GM18873 (cell line): Measurements from ENCODE around the gene RANBP3L.

Source experiments
- ATAC-seq: cut with Tn5 transposase; IDR thresholded peaks from one replicate; pipeline ENCODE4 v1.9.1; 2021; ENCODE audit warnings: mild to moderate bottlenecking, moderate library complexity, moderate number of reproducible peaks; ENCODE audit not compliant: unreplicated experiment, low FRiP score

The RANBP3L gene

DNA sequence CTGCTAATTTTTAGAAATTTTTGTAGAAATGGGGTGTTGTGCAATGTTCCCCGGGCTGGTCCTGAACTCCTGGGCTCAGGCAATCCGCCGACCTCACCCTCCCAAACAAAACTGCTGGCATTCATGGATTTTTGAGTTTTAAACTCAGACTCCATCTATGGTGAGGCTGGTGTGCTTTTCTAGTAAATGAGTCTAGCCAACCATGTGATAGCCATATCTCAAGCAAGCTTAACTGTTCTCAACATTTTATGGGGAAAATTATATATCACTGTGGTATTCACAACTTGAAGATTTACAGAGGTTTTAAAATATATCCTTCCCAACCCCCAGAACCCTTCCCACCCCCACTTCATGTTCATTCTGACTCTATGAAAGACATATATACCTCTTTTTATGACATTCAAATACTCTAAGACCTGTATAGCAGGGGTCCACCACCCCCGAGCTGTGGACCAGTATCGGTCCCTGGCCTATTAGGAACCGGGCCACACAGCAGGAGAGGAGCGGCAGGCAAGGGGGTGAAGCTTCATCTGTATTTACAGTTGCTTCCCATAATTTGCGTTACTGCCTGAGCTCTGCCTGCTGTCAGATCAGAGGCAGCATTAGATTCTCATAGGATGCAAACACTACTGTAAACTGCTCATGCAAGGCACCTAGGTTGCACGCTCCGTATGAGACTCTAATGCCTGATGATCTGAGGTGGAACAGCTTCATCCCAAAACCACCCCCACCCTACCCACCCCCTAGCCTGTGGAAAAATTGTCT is 55.5 kb downstream of the RANBP3L start:
- no peak for ATAC-seq

DNA sequence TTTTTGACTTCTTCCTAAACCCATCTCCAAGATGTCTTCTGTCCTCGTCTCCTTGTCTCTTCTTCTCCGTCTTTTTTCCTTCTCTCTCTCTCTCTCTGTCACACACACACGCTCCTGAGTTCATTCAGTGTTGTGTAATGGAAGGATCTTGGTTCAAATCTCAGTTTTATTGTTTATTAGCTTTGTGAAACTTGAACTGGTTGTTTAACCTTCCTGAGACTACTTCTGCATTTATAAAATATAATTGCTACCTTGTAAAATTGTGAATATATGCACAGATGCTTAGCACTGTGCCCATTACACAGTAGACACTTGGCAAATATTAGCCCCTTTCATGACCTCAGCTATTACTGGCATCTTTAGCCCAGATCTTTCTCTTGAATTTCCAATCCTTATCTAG is 57.6 kb downstream of the RANBP3L start:
- no peak for ATAC-seq

DNA sequence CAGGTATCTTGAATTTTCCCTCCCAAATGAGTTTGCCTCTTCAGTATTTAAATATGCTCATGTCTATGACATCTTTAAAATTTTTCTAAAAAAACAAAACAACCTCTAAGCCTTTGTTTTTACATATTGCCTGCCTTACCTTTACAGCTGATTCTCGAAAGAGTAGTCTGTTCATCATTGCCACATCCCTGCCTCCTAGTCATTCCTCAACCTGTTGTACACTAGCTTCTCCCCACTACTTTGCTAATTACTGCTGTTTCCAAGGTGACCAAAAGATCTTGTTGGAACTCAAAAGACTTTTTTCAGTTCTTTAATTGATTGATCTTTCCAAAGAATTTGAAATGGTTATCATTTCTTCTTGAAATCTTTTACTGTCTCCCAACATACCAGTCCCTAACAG is 58.0 kb downstream of the RANBP3L start:
- ATAC-seq = no peak

DNA sequence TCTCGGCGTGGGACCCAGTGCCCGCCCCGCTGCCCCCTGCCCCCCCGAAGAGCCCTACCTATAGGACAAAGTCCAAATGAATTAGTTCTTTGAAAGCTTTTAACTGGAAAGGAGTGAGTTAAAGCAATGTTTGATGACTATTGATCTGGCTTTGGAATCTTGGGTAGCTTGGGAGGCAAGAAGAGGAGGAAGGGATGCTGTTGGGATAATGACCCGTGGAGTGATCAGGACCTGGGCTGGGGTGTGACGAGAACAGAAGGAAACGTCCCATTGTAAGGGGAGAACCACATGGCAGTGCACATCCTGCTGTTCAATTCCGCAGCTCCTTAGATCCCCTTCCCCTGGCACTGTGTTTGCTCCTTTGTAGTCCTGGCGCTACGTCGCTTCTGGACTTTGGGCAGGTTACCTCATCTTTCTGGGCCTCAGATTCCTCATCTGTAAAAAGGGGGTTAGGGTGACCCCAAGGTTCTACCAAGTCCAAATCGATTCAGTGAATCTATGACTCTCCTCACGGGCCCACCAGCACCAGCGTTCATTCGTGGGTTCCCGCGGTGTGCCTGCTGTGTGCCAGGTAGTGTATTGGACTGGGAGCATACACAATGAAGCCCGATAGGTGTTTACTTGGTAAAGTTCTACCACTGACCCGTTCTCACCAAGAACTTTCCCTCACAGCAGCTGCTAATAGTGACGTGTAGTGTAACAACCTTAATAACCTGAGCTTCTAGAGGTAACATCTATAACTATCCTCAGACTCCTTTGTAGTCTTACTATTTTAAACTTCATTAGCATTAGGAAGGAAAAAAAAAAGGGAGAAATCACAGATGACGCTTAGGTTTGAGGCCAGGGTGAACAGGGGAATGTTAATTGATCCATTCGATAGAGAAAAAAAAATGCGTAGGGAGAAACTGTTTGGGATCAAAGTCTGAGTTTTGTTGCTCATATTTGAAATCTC is 58.9 kb downstream of the RANBP3L start:
- no peak for ATAC-seq

DNA sequence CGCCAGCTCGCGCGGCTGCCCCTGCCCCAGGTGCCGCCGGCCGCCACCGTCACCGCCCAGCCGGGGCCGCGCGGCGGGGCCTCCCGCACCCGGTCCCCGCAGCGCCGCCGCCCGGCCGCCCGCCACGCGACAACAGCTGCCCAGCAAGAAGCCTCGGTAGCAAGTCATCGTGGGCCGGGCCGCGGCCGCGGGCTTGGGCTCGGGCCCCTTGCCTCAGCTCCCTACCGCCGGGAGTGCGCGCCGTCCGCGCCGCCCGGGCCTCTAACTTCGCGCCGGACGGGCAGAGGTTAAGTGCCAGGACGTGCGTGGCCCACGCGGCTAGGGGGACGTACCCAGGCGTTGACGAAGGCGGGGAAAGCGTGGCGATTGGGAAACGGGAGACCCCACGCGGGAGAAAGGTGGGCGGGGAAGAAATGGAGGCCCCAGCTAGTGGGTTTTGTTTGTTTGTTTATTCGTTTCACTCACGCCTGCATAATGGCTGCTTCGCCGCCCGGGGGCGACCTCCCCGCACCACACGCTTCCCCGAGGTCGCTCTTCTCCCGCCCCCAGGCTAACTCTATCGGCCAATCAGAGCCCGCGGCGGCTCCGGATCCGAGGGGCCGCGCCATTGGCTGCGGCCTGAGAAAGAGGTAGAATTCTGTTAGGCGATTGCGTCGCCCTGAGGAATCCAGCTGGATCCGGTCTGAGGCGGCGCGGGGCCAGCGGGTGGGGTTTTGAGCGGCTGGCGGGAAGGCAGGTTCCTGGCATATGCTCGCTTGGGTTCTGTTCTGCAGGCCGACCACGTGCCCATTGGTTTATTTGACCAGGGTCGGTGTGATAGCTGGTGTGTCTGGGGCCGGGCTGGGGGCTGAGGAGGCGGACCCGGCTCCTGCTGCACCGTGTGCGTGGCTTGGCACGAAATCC is 59.8 kb downstream of the RANBP3L start, which contains the start of gene NADK2:
Gene NADK2, minus strand, starts transcription at position 295 of the 903 bp plus-strand sequence. Its CDS starts 127 bp downstream, at position 168.
- peak; percentile 89 for ATAC-seq

DNA sequence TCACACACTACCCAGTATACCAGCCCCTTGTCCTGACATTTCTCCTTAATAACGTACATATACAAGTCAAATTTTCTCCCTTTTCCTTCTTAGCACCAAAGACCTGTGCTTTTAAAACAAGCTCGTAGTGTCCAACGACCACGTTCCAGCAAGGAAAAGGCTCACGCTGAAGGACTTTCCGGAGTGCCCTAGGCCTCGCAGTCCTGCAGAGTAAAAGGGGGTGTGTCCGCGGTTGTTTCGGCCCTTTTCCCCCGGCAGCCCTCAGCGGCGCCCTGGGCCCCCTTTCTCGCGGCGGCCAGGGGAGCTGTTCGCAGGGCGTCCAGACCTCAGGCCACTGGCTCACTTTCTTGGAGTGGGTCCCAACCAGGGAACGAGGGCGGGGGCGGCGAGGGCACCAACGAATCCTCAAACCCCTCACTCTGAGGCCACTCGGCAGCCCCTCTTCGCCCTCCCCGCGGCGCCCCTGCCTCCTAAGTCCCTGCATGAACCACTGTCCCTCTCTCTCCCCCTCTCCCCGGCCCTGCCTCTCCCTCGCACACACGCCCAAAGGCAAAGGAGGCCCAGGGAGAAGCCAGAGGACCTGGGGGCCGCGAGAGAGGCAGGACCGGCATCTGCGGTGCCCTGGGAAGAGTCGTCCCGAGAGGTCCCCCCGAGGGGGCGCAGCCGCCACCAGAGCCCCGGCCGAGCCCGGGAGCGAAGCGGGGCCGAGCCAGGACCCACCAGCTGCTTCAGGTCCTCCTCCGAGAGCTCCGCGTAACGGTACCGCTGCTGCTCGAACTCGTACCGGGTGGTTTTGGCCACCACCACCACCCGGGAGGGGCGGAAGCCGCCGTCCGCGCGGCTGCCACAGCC is 60.7 kb downstream of the RANBP3L start:
- peak; percentile 18 for ATAC-seq

DNA sequence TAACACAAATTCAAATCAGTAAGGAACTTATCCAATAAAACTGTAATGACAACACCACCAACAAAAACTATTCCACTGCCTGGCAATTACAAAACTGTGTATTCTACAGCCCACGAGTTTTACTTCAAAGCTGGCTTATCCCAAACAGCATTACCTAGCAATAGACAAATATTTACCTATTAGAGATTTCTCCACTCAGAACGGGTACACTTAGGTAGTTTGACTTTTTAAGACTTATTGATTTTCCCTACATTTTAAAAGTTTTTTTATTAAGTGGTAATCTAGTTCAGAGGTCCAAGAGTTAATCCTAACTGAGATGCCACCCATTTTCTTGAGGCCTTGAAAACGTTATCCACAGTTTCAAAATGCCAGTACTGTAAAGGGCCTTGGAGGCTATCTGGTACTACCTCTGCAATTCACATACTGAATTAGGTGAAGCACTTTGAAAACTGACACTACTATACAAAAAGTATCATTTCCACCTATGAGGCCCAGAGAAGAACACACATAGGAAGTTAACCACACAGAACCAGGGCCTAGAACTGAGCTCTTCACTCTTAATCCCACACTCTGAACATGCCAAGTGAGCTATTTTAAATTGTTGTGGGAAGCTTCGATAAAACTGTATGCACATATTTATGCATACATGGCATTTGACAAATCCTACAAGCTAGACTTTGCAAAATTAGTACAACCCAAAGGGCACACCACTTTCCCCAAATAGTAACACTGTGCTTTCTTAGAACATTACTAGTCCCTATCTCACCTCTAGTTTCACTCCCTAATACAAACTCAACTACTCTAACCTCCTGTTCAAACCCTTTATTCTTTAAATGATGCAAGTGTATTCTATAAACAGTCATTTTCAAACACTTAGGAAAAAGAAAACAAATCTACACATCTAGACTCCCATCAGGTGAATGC is 62.1 kb downstream of the RANBP3L start:
- no peak for ATAC-seq

DNA sequence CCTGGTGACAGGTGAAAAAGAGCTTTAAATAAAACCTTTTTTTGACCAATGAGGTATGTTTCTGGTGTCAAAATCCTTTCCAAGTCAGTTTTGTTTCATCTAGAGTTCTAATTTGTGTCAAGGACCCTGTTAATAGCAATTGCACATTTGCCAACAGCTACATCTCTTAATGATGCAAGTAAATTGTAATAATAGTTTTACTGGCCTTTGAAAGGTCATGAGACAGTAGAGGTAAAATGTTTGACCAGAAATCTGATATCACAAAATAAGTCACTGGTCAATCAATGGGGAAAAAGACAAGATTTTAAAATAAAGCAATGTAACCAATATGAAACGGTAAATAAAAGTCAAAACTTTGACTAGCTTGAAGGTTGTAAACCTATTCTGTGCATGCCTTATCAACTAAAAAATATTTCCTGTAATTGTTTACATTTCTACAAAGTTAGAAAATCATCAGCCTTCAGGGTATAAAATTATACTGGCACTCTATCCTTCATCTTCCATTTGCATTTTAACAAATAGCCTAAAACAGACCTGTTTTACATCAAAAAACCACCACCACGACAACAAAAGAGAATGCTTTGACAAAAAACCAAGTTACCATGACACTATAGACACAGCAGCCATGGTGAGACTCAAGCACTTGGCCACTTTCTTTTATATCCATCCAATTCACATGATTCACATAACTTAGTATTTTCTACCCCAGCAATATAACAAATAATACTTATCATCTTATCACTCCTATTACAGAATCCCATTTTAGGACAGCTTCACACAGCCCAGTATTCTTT is 63.0 kb downstream of the RANBP3L start:
- ATAC-seq = no peak

DNA sequence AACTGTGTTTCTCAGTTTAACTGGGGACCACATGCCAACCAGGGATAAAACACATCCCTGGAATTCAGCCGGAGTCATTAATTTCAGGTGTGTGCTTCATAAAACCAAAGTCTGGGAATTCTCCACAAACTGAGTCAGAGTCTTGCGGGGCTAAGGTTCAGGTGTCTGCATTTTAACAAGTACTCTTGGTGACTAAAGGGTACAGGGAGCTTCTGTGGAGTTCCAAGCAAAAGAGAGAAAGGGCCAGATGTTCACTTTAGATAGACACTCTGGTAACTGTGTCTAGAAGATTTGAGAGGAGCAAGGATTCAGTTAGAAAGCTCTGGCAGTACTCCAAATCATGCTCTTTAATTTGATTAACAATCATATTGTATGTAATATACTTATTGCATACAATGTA is 64.0 kb downstream of the RANBP3L start:
- ATAC-seq = no peak

DNA sequence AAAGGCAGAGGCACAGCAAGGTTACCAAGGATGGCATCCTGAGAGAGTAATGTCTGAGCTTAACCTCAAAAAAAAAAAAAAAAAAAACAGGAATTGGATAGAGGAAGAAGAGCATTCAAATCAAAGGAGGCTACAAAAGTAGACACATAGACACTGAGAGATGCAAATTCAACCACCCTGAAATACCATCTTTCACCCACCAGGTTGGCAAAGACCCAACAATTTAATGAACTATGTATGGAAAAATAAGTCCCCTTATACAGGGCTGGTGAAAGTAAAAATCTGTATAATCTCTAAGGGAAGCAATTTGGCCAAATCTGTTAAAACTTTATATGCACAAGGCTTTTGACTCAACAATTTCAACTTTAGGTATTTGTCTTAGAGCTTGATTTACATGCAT is 64.9 kb downstream of the RANBP3L start:
- no peak for ATAC-seq

DNA sequence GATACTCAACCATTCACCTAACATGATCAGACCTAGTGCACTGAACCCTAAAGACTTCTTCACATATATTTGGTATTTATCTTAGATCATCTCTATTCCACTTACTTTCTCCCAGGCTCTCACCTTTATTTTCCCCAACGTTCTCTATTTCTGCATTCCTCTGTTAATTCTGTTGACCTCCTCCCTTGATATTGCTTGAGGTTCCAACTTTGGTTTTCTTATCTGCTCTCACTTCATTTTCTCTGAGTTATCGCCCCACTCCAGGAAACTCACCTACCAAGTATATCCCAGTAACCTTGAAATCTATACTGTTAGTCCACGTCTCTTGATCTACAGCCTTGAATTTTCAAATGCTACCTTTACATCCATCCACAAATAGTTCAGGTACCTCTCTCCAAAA is 69.2 kb downstream of the RANBP3L start:
- no peak for ATAC-seq

DNA sequence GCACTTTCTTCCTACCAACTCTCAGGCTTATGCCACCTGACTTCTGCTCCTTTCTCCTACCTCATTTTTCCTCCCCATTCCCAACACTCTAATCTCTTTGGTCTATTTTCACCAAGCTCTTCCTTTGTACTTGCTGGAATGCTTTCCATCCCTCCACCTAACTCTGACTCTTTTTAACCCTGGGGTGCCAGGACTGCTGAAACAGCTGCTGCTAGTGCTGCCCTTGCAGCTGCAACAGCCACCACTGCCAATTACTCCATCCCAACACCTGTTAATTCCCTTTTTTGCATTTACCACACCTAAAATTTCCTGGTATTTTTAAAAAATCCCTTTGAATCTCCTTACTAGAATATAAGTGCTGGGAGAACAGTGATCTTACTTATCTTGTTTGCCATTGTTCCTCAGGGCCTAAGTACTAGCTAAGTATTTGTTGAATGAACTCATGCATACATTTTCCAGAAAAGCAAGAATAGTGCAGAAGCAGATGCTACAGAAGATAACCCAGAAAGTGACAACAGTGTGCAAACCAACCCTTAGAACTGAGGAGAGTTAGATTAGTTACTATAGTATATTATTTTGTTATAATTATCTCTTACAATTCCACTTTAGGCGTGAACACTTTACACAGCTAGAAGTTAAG is 71.4 kb downstream of the RANBP3L start:
- ATAC-seq = no peak

DNA sequence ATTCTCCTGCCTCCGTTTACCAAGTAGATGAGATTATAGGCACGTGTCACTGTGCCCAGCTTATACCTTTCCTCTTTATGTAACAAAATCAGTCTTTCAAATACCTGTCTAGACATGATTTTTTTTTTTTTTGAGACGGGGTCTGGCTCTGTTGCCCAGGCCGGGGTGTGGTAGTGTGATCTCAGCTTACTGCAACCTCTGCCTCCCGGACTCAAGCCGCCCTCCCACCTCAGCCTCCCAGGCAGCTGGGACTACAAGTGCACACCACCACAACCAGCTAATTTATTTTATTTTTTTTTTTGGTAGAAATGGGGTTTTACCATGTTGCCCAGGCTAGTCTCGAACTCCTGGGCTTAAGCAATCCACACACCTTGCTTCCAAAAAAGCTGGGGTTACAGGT is 73.2 kb downstream of the RANBP3L start:
- no peak for ATAC-seq

DNA sequence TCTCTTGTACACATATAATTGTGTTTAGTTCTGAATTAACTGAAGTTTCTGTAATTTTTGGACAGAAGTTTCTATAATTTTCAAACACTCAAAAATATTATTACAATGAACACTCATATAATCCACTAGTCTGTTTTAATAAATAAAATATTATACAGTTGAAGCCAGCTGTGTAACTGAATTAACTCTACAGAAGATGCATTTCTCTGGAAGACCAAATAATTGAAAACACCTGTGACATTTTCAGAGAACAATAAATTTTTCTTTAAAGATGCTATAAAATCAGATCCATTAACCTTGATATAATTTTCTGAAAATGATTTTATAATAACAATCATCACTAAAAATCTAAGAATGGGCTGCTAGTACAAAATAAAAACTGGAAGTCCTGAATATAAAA is 74.7 kb downstream of the RANBP3L start:
- ATAC-seq = no peak

DNA sequence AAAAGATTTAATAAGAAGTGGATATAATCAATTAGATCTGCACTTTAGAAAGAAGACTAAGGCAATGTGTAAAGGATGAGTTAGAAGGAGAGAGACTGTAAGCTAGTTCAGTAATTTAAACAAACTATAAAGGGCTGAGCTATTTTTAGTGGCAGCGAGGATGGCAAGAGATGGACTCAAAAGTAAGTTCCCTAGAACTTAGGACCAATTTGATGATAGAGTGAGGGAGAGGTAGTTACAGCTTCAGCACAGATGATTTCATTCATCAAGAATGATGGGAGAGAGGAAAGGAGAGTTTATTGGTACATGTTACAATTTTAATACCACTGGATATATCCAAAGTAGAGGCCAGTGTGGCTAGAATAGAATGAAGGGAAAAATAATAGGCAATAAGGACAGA is 79.1 kb downstream of the RANBP3L start:
- ATAC-seq = no peak

DNA sequence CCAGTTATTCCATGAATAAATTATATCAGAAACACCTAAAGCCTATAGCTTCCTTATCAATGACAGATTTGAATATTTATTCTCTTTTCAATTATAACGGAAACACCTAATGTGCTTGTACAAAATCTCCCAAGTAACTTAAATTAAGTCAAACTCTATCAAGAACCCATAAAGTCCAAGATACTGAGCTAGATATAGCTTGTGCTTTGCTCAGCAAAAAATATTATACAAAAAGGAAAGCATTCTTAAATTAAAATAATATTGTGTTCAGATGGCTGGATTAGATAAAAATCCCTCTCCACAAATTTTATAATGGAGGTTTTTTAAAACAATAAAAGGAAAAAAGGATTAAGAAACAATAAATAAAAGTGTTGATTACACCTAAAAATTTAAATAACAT is 83.7 kb downstream of the RANBP3L start:
- ATAC-seq = no peak

DNA sequence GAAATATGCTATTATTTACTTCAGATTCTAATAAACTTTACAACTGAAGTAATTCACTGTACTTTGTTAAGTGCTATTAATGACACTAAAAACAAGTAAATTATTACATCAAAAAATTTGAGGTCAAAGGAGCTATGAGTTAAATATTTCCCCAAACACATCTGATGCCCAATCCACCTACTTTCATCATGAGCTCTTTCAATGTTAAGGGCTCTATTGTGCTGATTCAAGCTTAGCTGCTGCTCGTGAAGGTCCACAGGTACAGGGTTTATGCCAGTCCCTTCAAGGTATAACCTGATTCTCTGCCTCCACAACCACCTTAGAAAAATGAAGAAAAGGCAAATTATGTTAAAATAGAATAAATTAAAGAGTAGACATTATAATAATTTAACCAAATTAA is 84.1 kb downstream of the RANBP3L start:
- no peak for ATAC-seq
